H4 (cell line): ENCODE data around the gene PRKG1. TPM values are rescaled to one million over a fixed set of nuclear protein-coding genes. Genes with fewer than 3 reads are reported as not detected.

Experiments
- DNase-seq: peaks from one replicate; pipeline ENCODE4 v3.0.0-alpha.2; 2015; ENCODE audit warnings: low spot score
- total RNA-seq: library from RNA; depleted of rRNA; stranded (reverse); fragments of >200 nt; shearing (Covaris generic); gene quantifications from 2 replicates; pipeline ENCODE4 v1.2.3, GENCODE V29; 2014

PRKG1 gene
- total RNA-seq, 1 experiment from 2014 or later: 3.4 TPM

DNA sequence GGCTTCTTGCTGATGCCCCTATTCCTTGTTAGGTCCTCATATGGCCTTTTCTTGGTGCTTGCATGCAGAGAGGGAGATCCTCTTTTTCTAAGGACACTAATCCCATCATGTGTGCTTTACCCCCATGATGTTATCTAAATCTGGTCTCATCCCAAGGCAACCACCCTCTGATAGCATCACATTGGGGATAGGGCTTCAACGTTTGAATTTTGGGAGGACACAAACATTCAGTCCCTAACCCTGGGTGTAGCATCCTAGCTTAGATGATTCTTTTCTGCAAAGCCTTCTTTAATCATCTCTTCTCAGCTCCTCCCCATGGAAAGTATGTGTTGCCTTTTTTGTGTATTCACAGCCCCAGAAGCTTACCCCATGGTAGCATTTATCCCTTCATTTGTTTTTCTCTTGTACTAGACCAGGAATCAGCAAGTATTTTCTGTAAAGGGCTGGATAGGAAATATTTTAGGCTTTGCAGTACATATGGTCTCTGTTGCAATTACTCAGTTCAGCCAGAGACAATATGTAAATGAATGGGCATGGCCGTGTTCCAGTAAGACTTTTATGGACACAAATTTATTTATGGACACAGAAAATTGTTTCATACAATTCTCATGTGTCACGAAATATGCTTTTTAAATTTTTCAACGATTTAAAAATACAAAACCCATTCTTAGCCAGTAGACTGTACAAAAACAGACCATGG is 726.6 kb downstream of the PRKG1 start:
- DNase-seq: no peak

DNA sequence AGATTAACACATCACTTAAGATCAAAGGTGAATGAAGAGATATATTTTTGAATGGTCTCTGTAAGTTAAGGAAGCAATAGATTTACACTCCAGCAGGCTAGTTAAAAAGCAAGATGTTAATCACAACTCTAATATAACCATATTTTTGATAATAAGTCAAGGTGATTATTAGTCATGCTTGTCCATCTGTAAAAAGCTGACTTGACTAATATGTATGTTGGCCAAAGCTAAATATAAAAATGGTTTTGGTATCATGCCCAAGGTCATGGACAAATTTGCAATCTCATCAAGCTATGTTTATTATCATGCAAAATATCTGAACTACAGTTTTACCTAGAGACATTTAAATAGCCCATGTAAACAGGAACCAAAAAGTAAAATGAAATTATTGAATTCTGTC is 727.7 kb downstream of the PRKG1 start:
- DNase-seq: no peak

GRCh38 chr10:51804866-51805265 is 730.6 kb downstream of the PRKG1 start:
- no peak for DNase-seq

DNA sequence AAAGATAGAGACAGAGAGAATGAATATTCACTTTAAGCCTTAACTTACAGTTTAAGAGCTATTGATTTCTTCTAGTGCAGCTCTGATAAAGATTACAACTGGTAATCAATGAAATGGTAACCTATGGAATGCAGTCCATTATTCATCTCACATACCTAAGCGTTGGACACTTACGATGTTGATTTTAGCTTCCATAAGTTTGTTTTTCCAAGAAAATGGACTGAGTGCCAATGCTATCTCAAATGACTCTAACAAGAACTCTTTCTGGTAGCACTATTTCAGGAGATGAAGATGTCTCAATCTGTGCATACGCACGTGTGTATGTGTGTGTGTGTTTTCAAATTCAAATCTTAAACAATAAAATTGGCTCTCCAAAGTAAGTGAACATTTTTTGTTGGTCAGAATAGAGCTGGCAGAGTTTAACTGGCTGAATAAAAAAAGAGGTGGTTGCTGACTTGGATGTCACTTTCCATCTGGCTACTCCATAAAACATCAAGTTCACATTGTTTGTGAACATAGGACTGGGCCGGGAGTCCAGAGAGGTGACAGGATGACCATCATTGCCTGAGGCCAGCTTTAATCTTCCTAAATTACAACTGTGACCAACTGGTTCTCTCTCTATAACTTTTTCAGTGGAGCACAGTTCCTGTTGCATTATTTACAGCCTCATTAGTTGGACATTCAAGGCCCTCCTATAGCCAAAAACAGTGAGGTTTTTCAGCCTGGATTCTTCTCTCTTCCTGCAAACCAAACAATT is 732.0 kb downstream of the PRKG1 start:
- DNase-seq: no peak

DNA sequence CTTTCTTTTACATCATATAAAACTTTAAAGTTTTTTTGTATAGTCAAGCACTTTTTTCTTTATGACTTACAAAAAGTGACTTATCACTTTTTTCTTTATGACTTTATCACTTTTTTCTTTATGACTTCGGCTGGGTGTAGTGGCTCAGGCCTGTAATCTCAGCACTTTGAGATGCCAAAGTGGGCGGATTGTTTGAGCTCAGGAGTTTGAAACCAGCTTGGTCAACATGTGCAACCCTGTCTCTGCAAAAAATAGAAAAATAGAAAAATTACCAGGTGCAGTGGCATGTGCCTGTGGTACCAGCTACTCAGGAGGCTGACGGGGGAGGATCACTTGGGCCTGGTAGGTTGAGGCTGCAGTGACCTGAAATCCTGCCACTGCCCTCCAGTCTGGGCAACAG is 733.9 kb downstream of the PRKG1 start:
- DNase-seq: no peak

DNA sequence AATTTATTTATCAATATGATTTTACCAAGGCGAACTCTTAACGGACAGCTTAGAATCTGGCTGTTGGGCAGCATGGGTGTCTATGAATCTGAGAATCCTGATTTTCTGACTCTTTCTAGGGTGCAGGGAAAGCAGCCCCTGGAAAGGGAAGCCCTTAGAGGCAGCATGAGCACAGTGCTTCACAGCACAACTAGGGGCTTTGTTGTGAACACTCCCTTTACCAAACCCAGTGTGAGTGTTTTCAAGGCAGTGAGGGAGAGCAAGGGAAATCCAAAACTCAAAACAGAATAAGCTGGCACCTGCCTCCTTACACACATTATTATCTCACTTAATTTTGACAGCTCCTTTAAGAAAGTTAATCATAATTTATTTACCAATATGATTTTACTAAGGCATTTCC is 741.4 kb downstream of the PRKG1 start:
- DNase-seq: no peak

GRCh38 chr10:51821045-51821444 is 746.8 kb downstream of the PRKG1 start:
- peak; percentile 14 for DNase-seq

GRCh38 chr10:51821745-51822144 is 747.5 kb downstream of the PRKG1 start:
- no peak for DNase-seq

GRCh38 chr10:51832652-51833383 is 758.5 kb downstream of the PRKG1 start:
- DNase-seq: peak; percentile 92

DNA sequence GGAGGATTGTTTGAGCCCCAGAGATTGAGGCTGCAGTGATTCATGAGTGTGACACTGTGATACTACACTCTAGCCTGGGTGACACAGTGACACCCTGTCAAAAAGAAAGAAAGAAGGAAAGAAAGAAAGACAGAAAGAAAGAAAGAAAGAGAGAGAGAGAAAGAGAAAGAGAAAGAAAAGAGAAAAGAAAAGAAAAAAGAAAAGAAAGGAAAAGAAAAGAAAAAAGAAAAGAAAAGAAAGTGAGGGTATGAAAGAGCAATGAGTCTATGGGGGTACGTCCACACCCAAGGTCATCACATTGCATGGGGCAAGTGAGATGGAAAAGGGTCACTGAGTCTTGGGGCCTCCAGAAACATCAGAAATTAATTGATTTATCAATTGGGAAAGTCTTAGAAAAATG is 760.3 kb downstream of the PRKG1 start:
- DNase-seq: no peak

- DNase-seq: no peak
Measured at GRCh38 chr10:51838471-51838870, 764.2 kb downstream of the PRKG1 start.

DNA sequence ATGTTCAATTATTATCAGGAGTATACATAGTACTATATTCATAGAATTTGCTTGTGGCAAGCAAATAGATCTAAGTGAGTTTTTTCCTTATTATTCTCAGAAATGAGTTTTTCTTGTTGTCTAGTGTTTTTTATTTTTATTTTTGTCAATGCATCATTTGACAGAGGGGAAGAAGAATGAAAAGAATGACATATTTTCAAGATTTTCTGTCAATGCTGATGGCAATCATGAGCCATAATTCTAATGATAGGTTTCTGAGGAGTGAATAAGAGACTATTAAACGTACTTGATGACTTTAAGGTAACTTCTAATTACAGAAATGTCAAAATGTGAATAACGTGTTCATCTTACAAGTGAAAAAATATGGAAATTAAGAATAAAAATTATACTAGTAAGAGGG is 769.7 kb downstream of the PRKG1 start:
- no peak for DNase-seq

GRCh38 chr10:51846856-51847506 is 772.7 kb downstream of the PRKG1 start:
- DNase-seq: no peak

DNA sequence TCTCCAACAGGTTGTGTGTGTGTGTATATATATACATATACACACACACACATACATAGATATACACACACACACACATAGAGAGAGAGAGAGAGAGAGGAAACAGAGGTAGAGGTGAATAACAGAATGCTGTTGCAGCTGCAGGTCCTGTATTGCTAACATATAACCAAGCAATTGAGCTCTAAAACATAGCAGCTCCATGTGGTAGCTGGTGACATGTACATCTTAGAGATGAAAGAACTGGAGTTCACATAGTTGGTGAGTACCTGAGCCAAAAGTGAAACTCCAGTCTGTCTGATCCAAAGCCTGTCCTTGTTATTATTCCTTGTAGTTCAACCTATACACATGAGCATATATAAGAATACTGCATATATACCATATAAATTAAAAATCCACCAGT is 778.0 kb downstream of the PRKG1 start:
- DNase-seq: no peak

GRCh38 chr10:51857305-51857704 is 783.0 kb downstream of the PRKG1 start:
- no peak for DNase-seq

GRCh38 chr10:51860257-51860656 is 786.0 kb downstream of the PRKG1 start:
- peak; percentile 36 for DNase-seq

DNA sequence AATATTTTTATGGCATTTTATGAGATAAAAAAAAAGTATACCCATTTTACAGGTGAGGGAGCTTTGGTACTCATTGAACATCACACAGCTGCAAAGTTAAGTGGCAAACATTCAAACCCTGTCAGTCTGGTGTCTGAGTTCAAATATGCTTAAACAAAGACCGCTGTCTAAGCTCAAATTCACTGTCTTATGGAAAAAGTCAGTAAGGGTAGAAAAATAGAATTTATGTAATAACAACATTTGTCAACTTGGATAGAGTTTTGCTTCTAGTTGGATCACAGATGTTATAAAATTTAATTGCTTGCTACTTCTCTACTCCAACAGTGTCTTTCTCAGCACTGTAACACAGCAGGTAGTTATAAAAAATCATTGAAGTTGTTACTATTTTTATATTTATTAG is 786.8 kb downstream of the PRKG1 start:
- no peak for DNase-seq

- DNase-seq: no peak
Measured at GRCh38 chr10:51861731-51862130, 787.4 kb downstream of the PRKG1 start.

GRCh38 chr10:51862149-51862548 is 787.9 kb downstream of the PRKG1 start:
- DNase-seq: no peak

DNA sequence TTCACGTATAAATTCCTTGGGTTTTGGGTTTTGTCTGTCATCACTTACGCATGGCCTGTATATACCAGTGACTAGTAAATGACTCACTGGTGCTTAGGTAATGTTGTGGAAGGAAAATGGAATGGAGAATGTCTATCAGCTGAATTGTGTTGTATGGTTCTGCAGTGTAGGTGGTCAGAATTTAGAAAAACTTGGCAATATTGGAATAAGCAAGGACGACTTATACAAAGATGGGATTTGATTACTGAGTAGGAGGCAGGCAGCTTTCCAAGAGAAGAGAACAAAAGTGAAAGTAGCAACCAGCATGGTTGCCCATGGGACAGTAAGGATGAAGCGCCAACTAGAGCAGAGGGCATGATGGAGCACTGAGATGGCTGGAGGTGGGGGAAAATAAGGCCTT is 793.7 kb downstream of the PRKG1 start:
- DNase-seq: peak; percentile 76

DNA sequence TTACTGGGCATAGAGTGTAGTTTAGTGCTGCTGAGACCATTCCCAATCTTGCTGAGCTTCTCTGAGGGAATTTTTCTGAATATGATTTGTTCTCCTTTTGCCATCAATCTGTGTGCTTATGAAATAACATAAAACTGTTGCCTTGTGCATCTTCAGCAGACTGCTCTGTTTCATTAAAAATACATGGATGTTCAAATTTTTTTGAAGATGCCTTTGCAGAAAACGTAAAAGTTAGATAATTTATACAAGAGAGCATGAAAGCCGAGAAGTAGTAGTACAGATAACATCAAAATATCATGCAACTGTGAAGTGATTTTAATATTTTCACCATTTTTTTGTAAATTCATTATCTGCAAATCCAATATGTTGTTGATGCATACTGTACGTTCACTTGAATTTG is 799.8 kb downstream of the PRKG1 start:
- no peak for DNase-seq

- no peak for DNase-seq
Measured at GRCh38 chr10:51875610-51876009, 801.3 kb downstream of the PRKG1 start.
